Endodermal cell (in vitro differentiated cells): ENCODE results near the gene SNU13. TPM values are rescaled to one million over a fixed set of nuclear protein-coding genes. Genes with fewer than 3 reads are reported as not detected.
"Not testable (repeated sequence)": the region's sequence is repeated elsewhere in the genome, so short reads cannot be mapped to it uniquely, and the experiment has no call there.

ENCODE experiments used
- DNase-seq: peaks from one replicate; pipeline ENCODE4 v3.0.0-alpha.2; 2017
- H3K27ac ChIP-seq: 2 replicates; pipeline ENCODE4 v1.5.1; 2013; ENCODE audit warnings: mild to moderate bottlenecking, low read depth, low read length, moderate library complexity
- H3K27me3 ChIP-seq: 2 replicates; pipeline ENCODE4 v1.6.1; 2013; ENCODE audit warnings: mild to moderate bottlenecking, low read length, moderate library complexity; ENCODE audit not compliant: insufficient read depth, control insufficient read depth, poor library complexity, severe bottlenecking
- H3K36me3 ChIP-seq: 2 replicates; pipeline ENCODE4 v1.7.0; 2013; ENCODE audit warnings: mild to moderate bottlenecking, low read length, moderate library complexity; ENCODE audit not compliant: control insufficient read depth, insufficient read depth
- H3K4me1 ChIP-seq: one replicate; pipeline ENCODE4 v1.7.0; 2013; ENCODE audit warnings: low read length; ENCODE audit not compliant: control insufficient read depth, insufficient read depth
- H3K4me3 ChIP-seq: 2 replicates; pipeline ENCODE4 v1.5.1; 2013; ENCODE audit warnings: mild to moderate bottlenecking, low read length, moderate library complexity
- H3K9ac ChIP-seq: 2 replicates; pipeline ENCODE4 v1.6.1; 2013; ENCODE audit warnings: mild to moderate bottlenecking, low read length, moderate library complexity; ENCODE audit not compliant: poor library complexity, severe bottlenecking; ENCODE audit errors: extremely low read depth
- H3K9me3 ChIP-seq: 2 replicates; pipeline ENCODE4 v1.6.1; 2013; ENCODE audit warnings: mild to moderate bottlenecking, low read length, moderate library complexity; ENCODE audit not compliant: control insufficient read depth
- H3K27ac Mint-ChIP-seq: 2 replicates; pipeline ENCODE4 v1.8.0; 2020; ENCODE audit warnings: mixed read lengths
- H3K27me3 Mint-ChIP-seq: 2 replicates; pipeline ENCODE4 v1.8.0; 2021; ENCODE audit warnings: mild to moderate bottlenecking, mixed read lengths; ENCODE audit not compliant: insufficient read depth
- H3K36me3 Mint-ChIP-seq: 2 replicates; pipeline ENCODE4 v1.8.0; 2020; ENCODE audit warnings: low read depth, mixed read lengths
- H3K4me1 Mint-ChIP-seq: 2 replicates; pipeline ENCODE4 v1.8.0; 2020; ENCODE audit warnings: mixed read lengths
- H3K4me3 Mint-ChIP-seq: 2 replicates; pipeline ENCODE4 v1.8.0; 2020; ENCODE audit warnings: mild to moderate bottlenecking, moderate library complexity, mixed read lengths
- H3K9me3 Mint-ChIP-seq: 2 replicates; pipeline ENCODE4 v1.8.0; 2020; ENCODE audit warnings: mild to moderate bottlenecking, mixed read lengths
- WGBS, 2 experiments: methylation state at CpG; one replicate each; pipeline versions ENCODE4 v1.1.5 to v1.1.7; 2013; ENCODE audit warnings: missing lambda C conversion rate in 2 of 2, mixed read lengths in 1 of 2; ENCODE audit not compliant: insufficient coverage in 1 of 2, insufficient read length in 1 of 2; 5-methylcytosine and 5-hydroxymethylcytosine counted together
- total RNA-seq, 2 donors: library from RNA; stranded (reverse); fragmentation: NEBNext Ultra II Directional in 1 of 2; extraction: Animal tissue kit (Norgen Biotek cat#: 25700) in 1 of 2; gene quantifications; 2 replicates in 1 of 2; 3 replicates in 1 of 2; pipeline ENCODE4 v1.2.1, GENCODE V29; 2021
- TF ChIP-seq, protein P1 (sequence below): fragments of 200-600 bp; sonication (generic); conservative IDR thresholded peaks from 2 replicates; pipeline ENCODE4 v1.5.0; 2021; ENCODE audit warnings: antibody characterized with exemption, mild to moderate bottlenecking

SNU13 gene
- total RNA-seq, 2 donors from 2014 or later: 133 to 146 TPM

DNA sequence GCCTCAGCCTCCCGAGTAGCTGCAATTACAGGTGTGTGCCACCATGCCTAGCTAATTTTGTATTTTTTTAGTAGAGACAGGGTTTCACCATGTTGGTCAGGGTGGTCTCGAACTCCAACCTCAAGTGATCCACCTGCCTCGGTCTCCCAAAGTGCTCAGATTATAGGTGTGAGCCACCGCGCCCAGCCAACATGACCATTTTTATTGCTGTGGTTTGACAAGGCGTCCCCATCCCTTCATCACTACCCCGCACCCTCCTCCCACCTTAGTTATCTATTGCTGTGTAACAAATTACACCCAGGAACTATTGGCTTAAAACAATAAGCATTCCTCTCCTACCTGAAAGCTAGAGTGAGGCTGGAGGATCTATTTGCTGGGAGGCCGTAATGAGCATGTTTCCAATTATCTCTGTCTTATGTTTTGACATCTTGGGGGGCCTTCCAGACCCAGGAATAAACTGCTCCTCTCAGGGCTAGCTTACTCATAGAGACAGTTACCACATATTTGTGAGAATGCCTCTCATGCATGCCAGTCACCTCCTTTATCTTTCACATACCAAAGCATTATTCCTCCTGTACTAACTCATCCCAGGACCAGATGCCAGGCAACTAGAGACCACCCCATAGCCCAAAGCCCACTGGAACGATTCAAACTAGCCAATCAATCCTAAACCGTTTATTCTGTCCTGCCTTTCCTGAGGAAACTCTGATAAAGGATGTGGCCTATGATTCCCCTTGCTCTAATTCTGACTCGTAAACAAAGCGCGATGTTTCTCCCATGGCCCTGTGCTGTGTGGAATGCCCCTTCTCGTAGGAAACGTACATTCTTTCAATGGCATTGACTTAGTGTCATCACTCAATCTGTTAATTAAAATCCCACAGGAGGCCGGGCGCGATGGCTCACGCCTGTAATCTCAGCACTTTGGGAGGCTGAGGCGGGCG, 19.4 kb downstream of the SNU13 start:
- Histone ChIP-seq H3K4me1 (no peaks in the 10 kb centered on the region), H3K36me3 (peaks cover 30% of the 10 kb centered on the region), H3K9me3 (no peaks in the 10 kb centered on the region), H3K27ac (no peak overlapping the region), H3K9ac (no peak overlapping the region), H3K4me3 (no peak overlapping the region), H3K27me3 (no peaks in the 10 kb centered on the region)
- H3K4me3 Mint-ChIP-seq: no peak overlapping the region
- TF ChIP-seq, protein P1, sequence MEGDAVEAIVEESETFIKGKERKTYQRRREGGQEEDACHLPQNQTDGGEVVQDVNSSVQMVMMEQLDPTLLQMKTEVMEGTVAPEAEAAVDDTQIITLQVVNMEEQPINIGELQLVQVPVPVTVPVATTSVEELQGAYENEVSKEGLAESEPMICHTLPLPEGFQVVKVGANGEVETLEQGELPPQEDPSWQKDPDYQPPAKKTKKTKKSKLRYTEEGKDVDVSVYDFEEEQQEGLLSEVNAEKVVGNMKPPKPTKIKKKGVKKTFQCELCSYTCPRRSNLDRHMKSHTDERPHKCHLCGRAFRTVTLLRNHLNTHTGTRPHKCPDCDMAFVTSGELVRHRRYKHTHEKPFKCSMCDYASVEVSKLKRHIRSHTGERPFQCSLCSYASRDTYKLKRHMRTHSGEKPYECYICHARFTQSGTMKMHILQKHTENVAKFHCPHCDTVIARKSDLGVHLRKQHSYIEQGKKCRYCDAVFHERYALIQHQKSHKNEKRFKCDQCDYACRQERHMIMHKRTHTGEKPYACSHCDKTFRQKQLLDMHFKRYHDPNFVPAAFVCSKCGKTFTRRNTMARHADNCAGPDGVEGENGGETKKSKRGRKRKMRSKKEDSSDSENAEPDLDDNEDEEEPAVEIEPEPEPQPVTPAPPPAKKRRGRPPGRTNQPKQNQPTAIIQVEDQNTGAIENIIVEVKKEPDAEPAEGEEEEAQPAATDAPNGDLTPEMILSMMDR: no peak
- no peaks in the 10 kb centered on the region for H3K27me3 Mint-ChIP-seq
- H3K27ac Mint-ChIP-seq: peak overlapping the region; percentile 33
- no peaks in the 10 kb centered on the region for H3K9me3 Mint-ChIP-seq
- peaks cover 20% of the 10 kb centered on the region for H3K36me3 Mint-ChIP-seq
- peaks cover 4% of the 10 kb centered on the region for H3K4me1 Mint-ChIP-seq
- WGBS, 2 experiments: 96% methylated on average over 16 to 21 of the region's 21 CpGs
- DNase-seq: no peak

DNA sequence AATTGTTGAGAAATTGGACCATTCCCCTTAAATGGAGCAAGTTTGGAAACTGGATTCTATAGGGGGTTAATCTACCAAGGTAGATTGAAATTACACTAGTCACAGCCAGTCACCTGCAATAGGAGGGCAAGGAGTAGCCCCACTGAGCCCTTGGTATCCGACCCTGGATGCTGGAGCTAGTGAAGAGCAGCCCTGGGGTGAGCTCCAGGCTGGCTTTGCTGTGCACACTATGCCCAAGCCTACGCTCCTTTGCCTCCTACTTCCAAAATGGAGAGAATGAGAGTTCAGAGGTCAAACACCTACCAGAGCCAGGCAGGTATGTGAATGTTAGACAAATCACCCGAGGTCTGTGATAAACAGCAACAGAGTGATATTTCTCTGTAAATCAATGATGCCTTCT, 23.7 kb downstream of the SNU13 start:
- Mint-ChIP-seq H3K36me3 (peaks cover 40% of the 10 kb centered on the region), H3K27me3 (no peaks in the 10 kb centered on the region), H3K4me1 (peaks cover 4% of the 10 kb centered on the region), H3K27ac (no peak overlapping the region), H3K4me3 (no peak overlapping the region), H3K9me3 (no peaks in the 10 kb centered on the region)
- Histone ChIP-seq H3K9me3 (no peaks in the 10 kb centered on the region), H3K9ac (no peak overlapping the region), H3K27ac (peak overlapping the region; percentile 13), H3K36me3 (peaks cover 54% of the 10 kb centered on the region), H3K4me3 (no peak overlapping the region), H3K27me3 (no peaks in the 10 kb centered on the region), H3K4me1 (no peaks in the 10 kb centered on the region)
- TF ChIP-seq, protein P1: no peak
- WGBS, 2 experiments: 96 to 100% methylated on average over 2 to 3 of the region's 3 CpGs
- no peak for DNase-seq

DNA sequence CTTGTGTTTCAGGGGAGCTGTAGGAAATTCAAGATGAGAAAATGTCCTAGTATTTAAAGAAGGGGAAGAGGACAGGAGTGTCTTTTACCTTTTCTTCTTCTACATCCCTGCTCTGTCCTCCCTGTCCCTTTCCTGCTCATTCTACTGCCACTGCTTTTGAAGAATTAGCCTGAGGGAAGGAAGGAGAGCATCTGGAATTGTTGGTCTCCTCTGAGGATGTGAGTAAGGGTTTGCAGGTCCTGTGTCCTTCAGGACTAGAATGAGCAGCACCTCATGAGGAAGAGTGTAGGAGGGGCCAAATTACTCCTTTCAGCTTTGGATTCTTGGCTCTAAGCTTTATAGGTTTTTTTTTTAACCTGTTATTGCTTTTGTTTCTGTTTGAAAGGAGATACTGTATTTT, 24.2 kb downstream of the SNU13 start:
- H3K27ac Mint-ChIP-seq: no peak overlapping the region
- no peak for DNase-seq
- no peaks in the 10 kb centered on the region for H3K9me3 Mint-ChIP-seq

DNA sequence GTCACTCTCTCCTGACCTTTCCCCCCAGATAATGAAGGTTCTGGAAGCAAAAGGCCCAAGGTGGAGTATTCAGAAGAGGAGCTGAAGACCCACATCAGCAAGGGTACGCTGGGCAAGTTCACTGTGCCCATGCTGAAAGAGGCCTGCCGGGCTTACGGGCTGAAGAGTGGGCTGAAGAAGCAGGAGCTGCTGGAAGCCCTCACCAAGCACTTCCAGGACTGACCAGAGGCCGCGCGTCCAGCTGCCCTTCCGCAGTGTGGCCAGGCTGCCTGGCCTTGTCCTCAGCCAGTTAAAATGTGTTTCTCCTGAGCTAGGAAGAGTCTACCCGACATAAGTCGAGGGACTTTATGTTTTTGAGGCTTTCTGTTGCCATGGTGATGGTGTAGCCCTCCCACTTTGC, 25.1 kb downstream of the SNU13 start:
- not testable (repeated sequence) for H3K27ac Mint-ChIP-seq, H3K27ac ChIP-seq, H3K4me1 ChIP-seq, DNase-seq, H3K4me3 ChIP-seq, H3K4me1 Mint-ChIP-seq, H3K9me3 ChIP-seq, H3K27me3 ChIP-seq, H3K9me3 Mint-ChIP-seq, H3K4me3 Mint-ChIP-seq, H3K27me3 Mint-ChIP-seq, H3K9ac ChIP-seq
- WGBS, 2 experiments: 97% methylated on average over 6 to 7 of the region's 9 CpGs
- peaks cover 45% of the 10 kb centered on the region for H3K36me3 Mint-ChIP-seq
- H3K36me3 ChIP-seq: peaks cover 67% of the 10 kb centered on the region

More for the DNA sequence above, 24.2 kb downstream of the SNU13 start:
- H3K9ac ChIP-seq: no peak overlapping the region
- peaks cover 3% of the 10 kb centered on the region for H3K4me1 Mint-ChIP-seq
- peaks cover 58% of the 10 kb centered on the region for H3K36me3 ChIP-seq
- TF ChIP-seq, protein P1: no peak
- H3K4me1 ChIP-seq: no peaks in the 10 kb centered on the region
- H3K4me3 ChIP-seq: no peak overlapping the region
- no peak overlapping the region for H3K4me3 Mint-ChIP-seq
- no peaks in the 10 kb centered on the region for H3K27me3 ChIP-seq
- H3K27ac ChIP-seq: no peak overlapping the region
- H3K36me3 Mint-ChIP-seq: peaks cover 42% of the 10 kb centered on the region
- no peaks in the 10 kb centered on the region for H3K9me3 ChIP-seq
- H3K27me3 Mint-ChIP-seq: no peaks in the 10 kb centered on the region
